GM19463 (cell line): ENCODE results near the gene NREP.
A peak's percentile ranks its signal among the peaks of the same experiment; 100 is the strongest.

Experiments
- ATAC-seq: cut with Tn5 transposase; IDR thresholded peaks from one replicate; pipeline ENCODE4 v1.9.1; 2021; ENCODE audit warnings: mild to moderate bottlenecking, moderate library complexity; ENCODE audit not compliant: unreplicated experiment

NREP gene, protein sequence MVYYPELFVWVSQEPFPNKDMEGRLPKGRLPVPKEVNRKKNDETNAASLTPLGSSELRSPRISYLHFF

DNA sequence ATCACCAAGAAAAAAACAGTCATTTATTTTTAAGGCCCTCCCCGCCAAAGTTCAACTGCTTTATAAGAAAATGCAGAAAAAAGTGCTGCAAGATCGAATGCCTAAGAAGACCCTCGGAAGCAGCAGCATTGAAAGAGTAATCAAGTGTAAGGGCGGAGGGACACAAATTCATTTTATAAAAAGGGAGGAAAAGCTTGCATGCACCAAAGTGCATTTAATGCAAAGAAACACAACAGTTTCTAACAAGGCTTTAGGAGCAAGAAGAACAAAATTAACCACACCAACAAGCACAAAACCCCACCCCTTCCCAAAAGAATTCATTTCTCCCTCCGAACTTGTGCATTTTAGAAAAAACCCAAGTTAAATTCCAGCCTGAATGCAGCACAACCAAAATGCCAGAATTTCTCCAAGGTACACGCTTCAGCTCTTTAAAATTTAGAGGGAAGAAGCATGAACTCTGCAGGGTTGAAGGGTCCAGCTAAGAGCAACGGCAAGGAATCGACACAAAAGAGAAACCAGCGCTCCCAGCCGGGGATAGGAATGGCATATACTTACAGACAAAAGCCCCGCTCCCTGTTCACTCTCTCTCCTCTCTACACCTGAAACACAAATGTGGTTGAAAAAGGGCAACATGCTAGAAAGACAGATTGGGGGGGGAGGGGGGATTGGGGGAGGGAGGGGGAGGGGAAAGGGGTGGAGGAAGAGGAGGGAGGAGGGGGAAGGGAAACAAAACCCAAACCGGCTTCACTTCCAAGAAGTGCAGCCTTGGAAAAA is at the start of gene NREP:
Gene NREP, minus strand, starts transcription at position 614 of the 774 bp plus-strand sequence. CDS start 1,422 bp downstream, outside the sequence.
- peak; percentile 1 for ATAC-seq

DNA sequence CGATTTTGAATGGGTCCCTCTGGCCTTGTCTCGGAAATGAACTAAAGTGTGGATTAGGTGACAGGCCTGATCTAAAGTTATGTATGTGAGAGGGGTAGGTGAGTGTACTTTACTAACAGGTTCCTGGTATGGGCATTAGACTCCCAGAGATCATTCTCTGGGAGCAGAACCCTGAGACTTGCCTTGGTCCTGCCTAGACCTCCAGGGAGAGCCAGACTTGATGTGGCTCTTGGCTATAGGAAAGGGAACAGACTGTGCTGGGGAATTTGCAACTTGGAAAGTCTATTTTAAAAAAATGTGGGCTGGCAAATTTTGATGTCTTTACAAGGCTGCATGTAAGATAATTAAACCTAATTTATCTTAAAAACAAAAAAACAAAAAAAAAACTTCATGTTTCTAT is 49.8 kb upstream of the NREP start:
- ATAC-seq, result no peak

DNA sequence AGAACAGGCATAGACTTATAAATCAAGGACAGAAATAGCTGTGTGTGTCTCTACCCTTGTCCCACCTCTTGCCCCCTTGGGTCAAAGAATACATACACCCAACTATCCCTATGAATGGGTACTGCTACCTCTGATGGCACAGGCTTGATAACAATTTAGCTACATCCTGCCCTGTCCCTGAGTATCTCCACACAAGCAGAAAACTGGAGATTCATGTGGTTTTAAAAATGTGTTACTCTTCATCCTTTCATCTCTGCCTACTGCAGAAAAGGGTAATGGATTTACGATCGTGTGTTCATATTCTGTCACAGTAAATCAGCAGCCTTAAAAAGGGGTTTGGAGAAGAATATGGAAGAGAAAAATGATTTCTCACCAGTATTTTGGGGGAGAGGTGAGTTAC is 49.2 kb upstream of the NREP start:
- ATAC-seq, result no peak

DNA sequence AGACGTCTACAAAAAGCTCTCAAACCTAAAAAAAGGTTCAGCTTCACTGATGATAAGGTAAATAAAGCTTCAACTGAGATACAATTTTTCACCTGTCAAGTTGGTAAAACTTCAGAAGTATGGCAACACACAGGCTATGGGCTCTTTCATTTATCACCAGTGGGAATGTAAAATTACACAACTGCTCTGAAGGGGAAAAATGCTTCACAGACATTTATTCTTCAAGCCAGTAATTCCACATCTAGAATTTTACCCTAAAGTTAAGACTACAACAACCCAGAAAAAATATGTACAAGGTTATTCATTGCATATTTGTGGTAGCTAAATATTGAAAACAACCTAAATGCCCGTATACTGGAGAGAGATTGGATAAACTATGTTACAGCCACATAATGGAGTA is 48.1 kb upstream of the NREP start:
- no peak for ATAC-seq

DNA sequence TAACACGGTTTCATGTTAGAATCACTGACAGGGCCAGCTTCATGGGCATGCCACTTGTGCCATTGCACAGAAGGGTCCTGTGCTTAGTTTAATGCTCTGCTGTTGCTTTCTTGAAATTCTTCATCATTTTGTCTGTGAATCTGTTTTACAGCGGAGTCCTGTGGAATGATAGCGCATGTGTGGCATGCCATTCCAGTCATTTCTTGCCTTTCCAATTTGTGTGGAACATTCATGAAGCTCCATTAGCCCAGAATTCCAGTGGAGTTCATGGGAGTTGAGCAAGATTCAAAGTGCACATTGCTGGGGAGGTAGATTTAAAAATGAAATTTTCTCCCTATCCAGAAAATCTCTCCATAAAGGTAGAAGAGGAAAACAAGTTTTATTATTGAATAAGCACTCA is 43.4 kb upstream of the NREP start:
- ATAC-seq, result no peak

DNA sequence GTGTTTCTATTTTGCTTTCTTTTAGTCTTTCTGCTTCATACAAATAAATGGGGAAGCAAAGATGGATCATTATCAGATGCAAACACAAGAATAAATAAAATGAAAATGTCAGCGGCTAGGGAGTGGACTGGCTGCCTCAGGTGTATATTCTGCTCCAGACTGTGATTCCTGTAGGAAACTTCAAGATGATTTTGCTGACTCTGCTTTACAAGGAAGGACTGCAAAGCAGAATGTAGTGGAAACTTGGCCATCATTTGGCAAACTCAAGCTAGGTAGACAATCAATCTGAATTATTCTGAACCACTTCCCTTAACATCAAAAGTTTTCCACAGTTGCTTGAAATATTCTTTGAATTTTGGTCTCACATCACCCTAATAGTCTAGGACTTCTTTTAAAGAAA is 38.1 kb upstream of the NREP start:
- ATAC-seq, result no peak

DNA sequence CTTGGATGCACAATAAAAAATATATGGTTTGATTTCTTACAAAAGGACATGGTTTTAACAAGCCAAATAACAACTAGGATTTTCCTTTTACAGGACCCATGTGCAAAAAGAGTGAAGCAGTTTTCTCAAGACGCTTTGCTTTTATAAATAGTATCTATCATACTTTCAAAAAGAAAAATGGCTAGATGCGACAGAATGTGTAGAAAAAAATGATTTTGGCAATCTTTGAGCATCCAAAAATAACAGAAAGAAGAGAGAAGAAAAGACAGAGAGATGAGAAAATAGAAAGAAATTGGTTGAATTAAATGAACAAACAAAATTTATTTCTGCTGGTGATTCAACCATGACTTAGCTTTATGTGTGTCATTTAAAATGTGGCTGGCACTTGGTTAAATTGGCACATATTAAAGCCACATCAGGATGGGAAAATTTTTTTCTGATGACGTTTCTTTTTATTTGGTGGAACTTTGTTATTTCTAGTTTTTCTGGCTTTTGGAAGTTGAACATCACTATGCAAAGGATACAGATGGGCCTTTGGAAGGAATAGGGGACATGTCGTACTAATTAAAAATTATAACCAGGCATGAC is 35.6 kb upstream of the NREP start:
- no peak for ATAC-seq

DNA sequence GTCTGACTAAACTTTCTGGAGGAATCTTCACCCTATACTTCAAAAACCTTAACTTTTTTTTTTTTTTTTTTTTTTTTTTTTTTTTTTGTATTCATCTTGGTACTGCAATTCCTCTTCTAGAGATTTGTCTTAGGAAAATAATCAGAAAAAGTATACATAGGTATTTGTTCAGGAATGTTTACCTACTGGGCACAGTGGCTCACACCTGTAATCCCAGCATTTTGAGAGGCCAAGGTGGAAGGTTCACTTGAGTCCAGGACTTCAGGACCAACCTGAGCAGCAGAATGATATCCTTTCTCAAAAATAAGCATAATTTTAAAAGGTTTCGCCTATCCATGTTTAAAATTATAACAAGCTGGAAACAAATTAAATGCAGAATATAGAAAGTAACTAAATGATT is 33.3 kb upstream of the NREP start:
- ATAC-seq, result no peak

DNA sequence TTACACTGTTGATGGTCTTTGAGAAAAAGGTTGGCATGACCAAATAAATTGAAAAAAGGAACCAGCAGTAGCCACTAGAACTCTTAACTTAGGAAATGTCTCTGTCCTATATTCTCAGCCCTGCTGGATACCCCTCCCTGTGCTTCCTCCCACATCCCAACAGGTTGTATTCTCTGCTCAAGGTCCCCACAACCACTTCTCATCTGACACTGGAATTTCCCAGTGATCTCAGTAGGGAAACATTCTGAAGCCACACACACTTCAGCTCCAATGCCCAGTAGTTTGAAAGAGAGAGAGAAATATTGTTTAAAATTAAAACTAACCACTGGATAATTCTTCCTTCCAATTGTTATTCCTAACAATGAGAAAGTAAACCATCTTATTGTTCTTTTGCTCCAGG is 30.0 kb upstream of the NREP start:
- no peak for ATAC-seq

DNA sequence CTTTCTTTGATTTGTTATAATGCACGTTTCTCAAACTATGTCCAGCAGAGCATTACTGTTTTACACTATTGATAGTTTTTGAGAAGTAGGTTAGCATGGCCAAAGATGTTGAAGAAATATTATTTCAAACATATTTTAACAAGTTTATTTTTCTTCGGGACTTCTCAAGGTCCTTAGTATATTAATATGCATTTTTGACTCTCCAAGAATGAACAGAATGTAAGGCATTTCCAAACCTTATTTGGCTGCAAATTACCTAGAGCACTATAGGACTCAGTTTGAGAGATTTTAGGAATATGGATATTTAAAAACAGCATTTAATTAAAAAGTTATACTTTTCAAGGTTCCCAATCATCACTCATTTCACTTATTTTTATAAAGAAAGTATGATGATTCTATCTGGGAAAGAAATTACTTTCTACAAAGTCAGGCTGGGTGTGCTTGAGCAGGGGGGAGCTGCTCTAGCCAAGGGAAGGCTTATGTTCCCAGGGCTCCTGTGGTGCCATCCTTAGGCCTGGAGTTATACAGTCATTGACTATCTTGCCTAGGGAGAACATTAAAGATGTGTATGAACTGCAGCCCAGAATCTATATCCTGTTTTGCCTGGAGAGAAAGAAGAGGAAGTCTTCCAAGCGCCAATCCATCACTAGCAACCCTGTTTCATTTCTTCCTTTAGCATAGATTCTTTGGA is 27.6 kb upstream of the NREP start:
- ATAC-seq, result no peak

DNA sequence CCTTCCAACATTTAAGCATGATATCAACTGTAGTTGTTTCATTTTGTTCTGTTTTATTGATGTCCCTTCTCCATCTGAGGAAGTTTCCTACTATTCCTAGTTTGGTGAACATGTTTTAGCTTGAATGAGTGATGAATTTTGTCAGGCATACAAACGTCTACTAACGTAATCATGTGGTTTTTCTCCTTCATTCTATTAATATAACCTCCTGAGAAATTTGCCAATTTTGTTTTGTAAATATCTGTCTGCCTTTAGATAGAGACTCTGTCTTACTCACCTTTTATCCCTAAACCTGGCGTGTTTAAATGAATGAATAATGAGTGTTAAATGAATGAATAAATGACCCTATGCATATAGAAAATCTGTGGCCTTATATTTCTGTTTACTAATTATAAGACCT is 26.5 kb upstream of the NREP start:
- ATAC-seq, result no peak

DNA sequence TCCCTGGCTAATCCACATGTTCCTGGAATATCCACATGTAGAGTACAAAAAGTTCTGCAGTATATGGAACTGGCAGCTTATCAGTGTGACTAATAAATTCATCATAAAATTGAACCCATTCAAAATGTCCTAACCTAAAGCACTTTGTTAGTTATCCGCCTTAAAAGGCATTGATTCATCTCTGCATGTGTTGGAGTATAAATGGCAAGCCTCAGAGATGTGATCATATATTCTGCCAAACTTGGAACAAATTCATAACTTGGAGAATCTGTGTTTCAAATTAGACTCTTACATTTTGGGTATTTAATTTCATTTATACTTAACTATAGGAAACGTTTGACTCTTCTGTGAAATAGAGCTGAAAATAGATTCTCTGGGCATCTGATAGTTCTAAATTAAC is 25.2 kb upstream of the NREP start:
- no peak for ATAC-seq

DNA sequence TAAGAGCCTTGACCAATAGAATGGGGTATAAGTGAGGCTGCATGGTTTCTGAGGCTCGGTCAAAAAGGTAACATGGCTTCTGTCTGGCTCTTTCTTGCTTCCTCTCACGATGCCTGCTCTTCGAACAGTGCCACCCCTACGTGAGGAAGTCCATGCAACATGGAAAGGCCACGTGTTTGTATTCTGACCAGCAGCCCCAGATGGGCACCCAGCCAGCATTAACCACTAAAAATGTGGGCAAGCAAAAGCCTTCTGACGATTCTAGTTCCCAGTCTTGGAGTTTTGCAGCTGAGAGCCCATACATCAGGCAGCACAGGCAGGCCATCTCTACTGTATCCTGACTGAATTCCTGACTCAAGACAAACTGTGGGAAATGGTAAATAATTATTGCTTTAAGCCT is 24.2 kb upstream of the NREP start:
- ATAC-seq, result no peak

DNA sequence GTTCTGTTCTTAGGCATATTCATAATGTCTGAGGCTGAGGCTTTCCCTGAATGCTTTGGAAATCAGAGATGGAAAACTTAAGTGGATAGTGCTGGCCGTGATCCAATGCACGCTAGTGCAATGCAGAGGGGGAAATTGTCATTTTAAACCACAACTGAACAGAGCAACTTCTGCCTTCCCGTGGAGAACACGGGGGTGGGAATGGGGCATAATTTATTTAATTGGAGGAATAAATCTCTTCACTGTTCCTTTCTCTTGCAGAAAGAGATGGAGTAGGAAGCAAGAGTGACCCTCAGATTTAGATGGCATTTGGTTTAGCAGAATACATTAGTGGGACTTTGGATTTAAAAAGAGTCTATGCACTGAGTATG is 22.9 kb upstream of the NREP start:
- ATAC-seq, result no peak

DNA sequence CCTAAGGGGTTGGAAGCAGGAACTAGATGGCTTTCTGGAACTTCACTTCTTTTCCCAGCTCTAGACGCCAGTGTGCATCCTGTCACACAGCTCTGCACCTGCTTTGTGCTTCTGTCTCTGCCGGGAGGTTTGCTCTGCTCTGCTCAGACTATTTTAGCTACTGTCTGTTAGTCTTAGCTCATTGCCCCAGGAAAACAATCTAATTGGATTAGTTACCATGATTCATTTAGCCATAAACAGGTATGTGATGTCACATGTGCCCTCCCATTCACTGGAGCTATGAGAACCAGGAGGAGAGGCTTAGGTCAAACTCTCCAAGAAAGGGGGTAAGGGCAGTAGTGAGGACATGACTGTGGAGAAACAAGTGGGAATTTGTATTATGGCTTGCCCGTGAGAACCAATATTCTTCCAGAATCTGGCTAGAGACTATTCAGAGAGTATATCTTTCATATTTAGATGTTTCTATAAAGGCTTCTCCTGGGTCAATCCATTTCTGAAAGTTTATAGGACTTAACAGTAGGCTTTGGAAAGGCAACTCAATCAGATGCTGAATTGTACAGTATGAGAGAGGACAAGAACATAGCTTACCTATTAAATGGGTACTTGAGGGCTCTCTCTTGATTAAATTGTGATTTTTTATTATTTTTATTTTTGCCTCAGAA is 22.4 kb upstream of the NREP start:
- no peak for ATAC-seq

DNA sequence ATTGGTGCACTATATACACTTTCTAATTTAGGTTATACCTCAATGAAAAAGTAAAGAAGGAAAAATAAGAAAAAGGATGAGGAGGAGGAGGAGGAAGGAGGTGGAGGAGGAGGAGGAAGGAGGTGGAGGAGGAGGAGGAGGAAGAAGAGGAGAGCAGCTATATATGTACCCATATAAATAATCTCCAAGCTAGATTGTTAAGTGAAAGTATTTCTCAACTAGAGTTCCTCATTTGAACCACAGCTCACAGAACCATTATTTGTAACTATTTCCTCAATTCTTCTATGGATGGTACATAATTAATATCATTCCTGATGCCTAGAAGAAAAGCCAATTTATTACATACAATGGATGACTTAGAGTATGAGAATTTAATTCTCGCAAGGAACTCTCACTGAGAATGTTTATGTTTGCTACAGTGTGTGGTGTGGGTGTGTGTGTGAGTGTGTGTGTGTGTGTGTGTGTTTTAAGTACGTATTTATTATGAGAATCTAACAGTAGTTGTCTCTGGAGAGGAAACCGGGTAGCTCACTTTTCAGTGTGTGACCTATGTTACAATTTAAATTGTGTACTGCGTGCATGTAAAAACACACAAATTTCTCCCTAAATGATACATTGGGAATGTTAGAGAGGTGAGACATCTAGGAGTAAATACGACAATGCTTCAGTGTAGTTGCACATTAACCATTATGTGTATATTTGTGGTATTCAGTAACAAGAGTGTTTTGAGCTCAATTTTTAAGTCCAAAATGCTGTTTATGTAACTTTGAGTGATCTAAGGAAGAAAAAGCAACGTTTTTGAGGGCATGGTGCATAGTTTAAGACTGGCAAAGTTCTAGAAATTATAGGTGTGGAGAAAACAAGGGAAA is 20.2 kb upstream of the NREP start:
- no peak for ATAC-seq

DNA sequence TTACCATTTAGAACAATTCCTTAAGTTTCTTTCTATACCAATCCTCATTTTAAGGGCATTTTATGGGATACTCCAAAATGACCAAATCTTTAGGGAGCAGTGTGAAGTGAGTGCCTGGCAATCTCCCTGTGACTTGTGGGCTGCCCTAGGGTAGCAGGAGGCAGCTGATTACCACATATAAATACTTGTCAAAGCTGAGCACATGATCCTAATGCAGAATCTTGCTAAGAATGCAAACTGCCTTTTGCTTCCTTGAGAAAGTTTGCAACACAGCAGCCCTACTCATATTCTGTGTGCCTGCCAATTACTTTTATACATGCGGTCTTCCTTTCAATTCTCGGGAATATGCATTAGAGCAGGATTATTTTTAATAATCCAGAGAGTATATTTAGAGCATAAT is 18.2 kb upstream of the NREP start:
- no peak for ATAC-seq

DNA sequence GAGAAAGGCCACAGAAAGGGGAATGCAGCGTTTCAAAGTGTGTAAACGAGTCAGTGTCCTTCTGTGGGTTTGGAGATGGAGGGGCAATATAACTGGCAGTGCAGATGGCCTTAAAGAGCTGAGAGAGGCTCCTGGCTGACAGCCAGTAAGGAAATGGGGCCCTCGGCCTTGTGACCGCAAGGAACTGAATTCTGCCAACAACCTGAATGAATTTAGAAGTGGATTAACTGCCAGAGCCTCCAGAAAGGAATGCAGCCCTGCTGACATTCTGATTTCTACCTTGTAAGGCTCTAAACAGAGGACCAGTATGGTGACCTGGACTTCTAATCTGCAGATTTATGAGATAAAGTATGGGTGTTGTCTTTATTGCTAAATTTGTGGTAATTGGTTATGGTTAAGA is 17.5 kb upstream of the NREP start:
- peak; percentile 38 for ATAC-seq

DNA sequence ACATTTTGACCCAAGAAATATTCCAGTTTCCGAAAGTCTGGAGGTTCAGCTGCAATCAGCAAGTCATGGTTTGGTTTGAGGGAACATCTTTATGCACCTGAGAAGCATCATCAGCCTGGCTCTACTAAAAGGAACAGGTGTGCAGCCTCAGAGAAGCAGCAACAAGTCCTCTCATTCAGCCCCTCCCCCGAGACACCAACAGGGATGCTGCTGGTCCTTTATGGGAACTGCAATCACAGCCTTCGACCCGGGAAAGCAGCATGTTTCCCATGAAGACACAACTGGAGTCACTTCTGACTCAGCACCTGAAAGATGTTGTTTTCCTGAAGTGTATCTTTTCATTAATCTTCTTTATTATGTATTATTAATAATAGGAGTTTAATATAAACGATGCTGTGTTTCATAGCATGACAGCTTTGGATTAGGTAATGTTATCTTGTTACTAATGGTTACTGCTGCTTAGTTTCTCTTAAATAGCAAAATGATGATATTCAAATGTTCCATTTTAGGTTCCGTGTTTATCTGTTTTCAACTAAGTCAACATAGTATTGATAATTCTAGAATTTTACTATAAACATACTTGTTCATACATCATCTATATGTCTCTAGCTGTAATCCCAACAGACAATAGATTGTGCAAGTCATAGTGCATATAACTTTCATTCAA is 15.6 kb upstream of the NREP start:
- no peak for ATAC-seq

DNA sequence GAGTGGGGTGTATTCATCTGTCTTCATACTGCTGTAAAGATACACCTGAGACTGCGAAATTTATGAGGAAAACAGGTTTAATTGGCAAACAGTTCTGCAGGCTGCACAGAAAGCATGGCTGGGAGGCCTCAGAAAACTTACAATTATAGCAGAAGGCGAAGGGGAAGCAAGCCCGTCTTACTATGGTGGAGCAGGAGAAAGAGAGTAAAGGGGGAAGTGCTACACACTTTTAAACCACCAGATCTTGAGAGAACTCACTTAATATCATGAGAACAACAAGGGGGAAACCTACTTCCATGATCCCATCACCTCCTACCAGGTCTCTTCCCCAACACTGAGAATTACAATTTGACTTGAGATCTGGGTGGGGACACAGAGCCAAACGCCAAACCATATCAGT is 12.5 kb upstream of the NREP start:
- ATAC-seq, result no peak
